Kidney capillary endothelial cell (primary cell): ENCODE results near the gene SHC4.
"Not testable (repeated sequence)": the region's sequence is repeated elsewhere in the genome, so short reads cannot be mapped to it uniquely, and the experiment has no call there.

Experiments
- DNase-seq: peaks from one replicate; pipeline ENCODE4 v3.0.0-alpha.2; 2018; ENCODE audit warnings: low spot score

SHC4 gene

GRCh38 chr15:48883699-48884098 lies 80.0 kb downstream of the SHC4 start:
- no peak for DNase-seq

- no peak for DNase-seq
Observed at GRCh38 chr15:48880070-48880634, 83.6 kb downstream of the SHC4 start.

- peak; percentile 93 for DNase-seq
Observed at GRCh38 chr15:48877630-48878595, 85.8 kb downstream of the SHC4 start, which contains the start of gene EID1. EID1 (plus strand) TSS chr15:48878134; CDS start chr15:48878177, 43 bp downstream.

- no peak for DNase-seq
Observed at GRCh38 chr15:48876057-48876456, 87.7 kb downstream of the SHC4 start.

- DNase-seq, result no peak
Observed at GRCh38 chr15:48875241-48875960, 88.3 kb downstream of the SHC4 start.

- no peak for DNase-seq
Observed at GRCh38 chr15:48872632-48873031, 91.1 kb downstream of the SHC4 start.

- no peak for DNase-seq
Observed at GRCh38 chr15:48871542-48871941, 92.2 kb downstream of the SHC4 start.

GRCh38 chr15:48869966-48870365 lies 93.8 kb downstream of the SHC4 start:
- no peak for DNase-seq

- DNase-seq, result peak; percentile 49
Observed at GRCh38 chr15:48868536-48868935, 95.2 kb downstream of the SHC4 start.

GRCh38 chr15:48868023-48868422 lies 95.7 kb downstream of the SHC4 start:
- DNase-seq, result no peak

GRCh38 chr15:48866141-48866563 lies 97.6 kb downstream of the SHC4 start:
- DNase-seq, result no peak

GRCh38 chr15:48865370-48866079 lies 98.2 kb downstream of the SHC4 start:
- no peak for DNase-seq

- DNase-seq, result no peak
Observed at GRCh38 chr15:48862705-48863104, 101.0 kb downstream of the SHC4 start.

GRCh38 chr15:48861813-48862431 lies 101.8 kb downstream of the SHC4 start:
- DNase-seq, result peak; percentile 84

- no peak for DNase-seq
Observed at GRCh38 chr15:48859426-48859825, 104.3 kb downstream of the SHC4 start.

GRCh38 chr15:48858401-48858800 lies 105.3 kb downstream of the SHC4 start:
- DNase-seq, result no peak

GRCh38 chr15:48856942-48857341 lies 106.8 kb downstream of the SHC4 start:
- DNase-seq, result no peak

GRCh38 chr15:48855501-48856440 lies 107.9 kb downstream of the SHC4 start:
- DNase-seq, result peak; percentile 28

GRCh38 chr15:48854434-48854833 lies 109.3 kb downstream of the SHC4 start:
- DNase-seq, result not testable (repeated sequence)

- DNase-seq, result no peak
Observed at GRCh38 chr15:48851956-48852355, 111.8 kb downstream of the SHC4 start.
